Liver (tissue), 9 donors: ENCODE data around the gene NNT. TPM values are rescaled to one million over a fixed set of nuclear protein-coding genes. Genes with fewer than 3 reads are reported as not detected.
A peak's percentile ranks its signal among the peaks of the same experiment; 100 is the strongest.

ENCODE experiments used
- DNase-seq: peaks from one replicate; pipeline ENCODE4 v3.0.0-alpha.2; 2017; ENCODE audit warnings: low spot score
- H3K27ac ChIP-seq, 2 donors: one replicate each; pipeline ENCODE4 v1.7.0; 2013; ENCODE audit warnings: inconsistent platforms in 2 of 2, low read length in 2 of 2, control low read depth in 1 of 2, low read depth in 1 of 2, mild to moderate bottlenecking in 1 of 2
- H3K27me3 ChIP-seq, 4 donors: one replicate each; pipeline versions ENCODE4 v1.6.1 to v1.7.0; 2013; ENCODE audit warnings: low read length in 3 of 4, inconsistent platforms in 1 of 4, mild to moderate bottlenecking in 1 of 4, moderate library complexity in 1 of 4; ENCODE audit not compliant: control insufficient read depth in 4 of 4, insufficient read depth in 4 of 4
- H3K36me3 ChIP-seq, 4 donors: one replicate each; pipeline versions ENCODE4 v1.6.1 to v1.7.0; 2013; ENCODE audit warnings: low read length in 3 of 4, mild to moderate bottlenecking in 3 of 4, low read depth in 1 of 4, moderate library complexity in 1 of 4; ENCODE audit not compliant: control insufficient read depth in 4 of 4, insufficient read depth in 3 of 4
- H3K4me1 ChIP-seq, 4 donors: one replicate each; pipeline versions ENCODE4 v1.6.1 to v1.7.0; 2013; ENCODE audit warnings: low read length in 3 of 4, mild to moderate bottlenecking in 3 of 4, moderate library complexity in 1 of 4; ENCODE audit not compliant: control insufficient read depth in 4 of 4, insufficient read depth in 4 of 4
- H3K4me3 ChIP-seq, 3 donors: one replicate each; pipeline versions ENCODE4 v1.6.1 to v1.7.0; 2013; ENCODE audit warnings: low read length in 3 of 3, control low read depth in 1 of 3, low read depth in 1 of 3, mild to moderate bottlenecking in 1 of 3
- H3K9ac ChIP-seq, 2 donors: one replicate each; pipeline ENCODE4 v1.7.0; 2013; ENCODE audit warnings: low read length in 2 of 2, mild to moderate bottlenecking in 2 of 2, moderate library complexity in 2 of 2, control low read depth in 1 of 2, low read depth in 1 of 2
- H3K9me3 ChIP-seq, 4 donors: one replicate each; pipeline versions ENCODE4 v1.6.1 to v1.7.0; 2013; ENCODE audit warnings: low read length in 3 of 4; ENCODE audit not compliant: control insufficient read depth in 4 of 4
- EGR1 ChIP-seq, 2 donors: IDR thresholded peaks; 2 replicates each; pipeline ENCODE4 v1.6.1; 2016 to 2018; ENCODE audit warnings: antibody characterized with exemption in 2 of 2, low read depth in 2 of 2
- FOXA1 ChIP-seq: IDR thresholded peaks from 2 replicates; pipeline ENCODE4 v1.6.1; 2016; ENCODE audit warnings: antibody characterized with exemption
- GABPA ChIP-seq, 2 donors: IDR thresholded peaks in 1 of 2; conservative IDR thresholded peaks in 1 of 2; 2 replicates each; pipeline ENCODE4 v1.6.1; 2016; ENCODE audit warnings: antibody characterized with exemption in 2 of 2, mild to moderate bottlenecking in 1 of 2, moderate library complexity in 1 of 2
- HNF4G ChIP-seq: IDR thresholded peaks from 2 replicates; pipeline ENCODE4 v1.6.1; 2016; ENCODE audit warnings: antibody characterized with exemption
- JUND ChIP-seq, 2 donors: IDR thresholded peaks; 2 replicates each; pipeline ENCODE4 v1.6.1; 2016; ENCODE audit warnings: antibody characterized with exemption in 2 of 2
- NR2F2 ChIP-seq: IDR thresholded peaks from 2 replicates; pipeline ENCODE4 v1.6.1; 2016; ENCODE audit warnings: antibody characterized with exemption
- RAD21 ChIP-seq, 2 donors: IDR thresholded peaks; 2 replicates each; pipeline ENCODE4 v1.6.1; 2016; ENCODE audit warnings: antibody characterized with exemption in 2 of 2, mild to moderate bottlenecking in 2 of 2
- RXRA ChIP-seq, 2 donors: IDR thresholded peaks; 2 replicates each; pipeline ENCODE4 v1.6.1; 2017 to 2018; ENCODE audit warnings: antibody characterized with exemption in 2 of 2, mild to moderate bottlenecking in 1 of 2
- SP1 ChIP-seq: IDR thresholded peaks from 2 replicates; pipeline ENCODE4 v1.6.1; 2018; ENCODE audit warnings: antibody characterized with exemption, mild to moderate bottlenecking
- WGBS: extraction: QIAGEN DNeasy Blood & Tissue Kit; methylation state at CpG from one replicate; pipeline ENCODE4 v1.1.7; 2013; 5-methylcytosine and 5-hydroxymethylcytosine counted together
- polyA plus RNA-seq, 2 donors: library from polyadenylated mRNA; stranded (reverse) in 1 of 2; unstranded in 1 of 2; fragments of 200-250 nt in 1 of 2; fragments of >200 nt in 1 of 2; fragmentation: Nextera tagmentation in 1 of 2; extraction: Ambion mirVana in 1 of 2; gene quantifications; one replicate each; pipeline versions ENCODE4 v1.2.1 to v1.2.3, GENCODE V29; 2013 to 2015
- total RNA-seq, 2 donors: library from RNA; depleted of rRNA; stranded (reverse); fragments of >200 nt; gene quantifications; one replicate each; pipeline ENCODE4 v1.2.3, GENCODE V29; 2014
- TF ChIP-seq, protein P1 (sequence below): IDR thresholded peaks from 2 replicates; pipeline ENCODE4 v1.6.1; 2016; ENCODE audit warnings: antibody characterized with exemption
- TF ChIP-seq, protein P2 (sequence below): IDR thresholded peaks from 2 replicates; pipeline ENCODE4 v1.6.1; 2016; ENCODE audit warnings: antibody characterized with exemption, mild to moderate bottlenecking
- TF ChIP-seq, protein P3 (sequence below): IDR thresholded peaks from 2 replicates; pipeline ENCODE4 v1.6.1; 2016; ENCODE audit warnings: antibody characterized with exemption
- TF ChIP-seq, protein P4 (sequence below): fragments of 150-350 bp; IDR thresholded peaks from 2 replicates; pipeline ENCODE4 v1.5.1; 2017; ENCODE audit warnings: improper control_type of control experiment, low read depth, low read length; ENCODE audit not compliant: missing input control
- donor health status: healthy.
- donor health status: healthy.
- donor health status: healthy.
- donor health status: healthy.
- donor health status: healthy.

NNT gene
- total and polyA plus RNA-seq, 4 donors: 45.4 to 154 (median 89.2) TPM

DNA sequence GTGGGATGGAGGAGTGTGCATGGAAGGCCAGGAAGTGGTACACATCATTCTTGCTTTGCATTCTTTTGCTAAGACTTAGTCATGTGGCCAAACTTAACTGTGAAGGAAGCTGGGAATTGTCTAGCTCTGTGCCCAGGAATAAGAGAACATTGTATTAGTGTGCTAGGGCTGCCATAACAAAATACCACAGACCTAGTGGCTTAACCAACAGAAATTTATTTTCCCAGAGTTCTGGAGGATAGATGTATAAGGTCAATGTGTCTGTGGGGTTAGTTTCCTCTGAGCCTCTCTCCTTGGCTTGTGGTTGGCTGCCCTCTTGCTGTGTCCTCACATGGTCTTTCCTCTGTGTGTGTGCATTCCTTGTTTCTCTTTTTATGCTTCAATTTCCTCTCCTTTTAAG lies 32.4 kb downstream of the NNT start:
- DNase-seq: no peak
- Histone ChIP-seq H3K36me3 (peaks cover 0 to 4% (median 1%) of the 10 kb centered on the region in 4 donors), H3K4me3 (no peak overlapping the region), H3K27me3 (no peaks in the 10 kb centered on the region), H3K9ac (no peak overlapping the region), H3K9me3 (no peaks in the 10 kb centered on the region), H3K4me1 (peaks cover 9 to 48% (median 32%) of the 10 kb centered on the region in 4 donors), H3K27ac (peak overlapping the region; percentile 18 to 40)
- peak; percentile 46 for TF ChIP-seq SP1
- TF ChIP-seq RXRA (IDR thresholded peaks at IDR 0.05): peak; percentile 17 to 73
- TF ChIP-seq, protein P1, sequence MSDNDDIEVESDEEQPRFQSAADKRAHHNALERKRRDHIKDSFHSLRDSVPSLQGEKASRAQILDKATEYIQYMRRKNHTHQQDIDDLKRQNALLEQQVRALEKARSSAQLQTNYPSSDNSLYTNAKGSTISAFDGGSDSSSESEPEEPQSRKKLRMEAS: no peak

DNA sequence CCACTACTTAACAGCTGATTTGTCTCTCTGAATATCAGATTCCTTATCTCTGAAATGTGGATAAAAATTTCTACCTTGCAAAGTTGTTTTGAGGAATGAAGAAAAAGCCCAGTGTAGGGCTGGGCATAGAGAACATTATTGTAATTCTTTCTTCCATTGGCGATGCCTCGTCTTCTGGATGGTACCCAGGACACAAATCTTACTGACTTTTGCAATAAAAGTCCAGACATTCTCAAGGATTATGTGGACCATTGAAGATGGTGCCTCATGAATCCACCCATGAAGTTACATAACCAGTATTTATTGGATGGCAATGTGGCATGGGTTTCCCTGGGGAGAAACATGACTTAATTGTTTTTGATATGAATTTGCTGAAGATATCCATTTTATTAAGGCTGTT lies 33.1 kb downstream of the NNT start:
- Histone ChIP-seq H3K4me3 (no peak overlapping the region), H3K27ac (peak overlapping the region; percentile 18 to 40), H3K9ac (no peak overlapping the region), H3K9me3 (no peaks in the 10 kb centered on the region), H3K4me1 (peaks cover 9 to 41% (median 25%) of the 10 kb centered on the region in 4 donors), H3K27me3 (no peaks in the 10 kb centered on the region), H3K36me3 (peaks cover 0 to 4% (median 1%) of the 10 kb centered on the region in 4 donors)
- DNase-seq: no peak
- TF ChIP-seq, protein P2, sequence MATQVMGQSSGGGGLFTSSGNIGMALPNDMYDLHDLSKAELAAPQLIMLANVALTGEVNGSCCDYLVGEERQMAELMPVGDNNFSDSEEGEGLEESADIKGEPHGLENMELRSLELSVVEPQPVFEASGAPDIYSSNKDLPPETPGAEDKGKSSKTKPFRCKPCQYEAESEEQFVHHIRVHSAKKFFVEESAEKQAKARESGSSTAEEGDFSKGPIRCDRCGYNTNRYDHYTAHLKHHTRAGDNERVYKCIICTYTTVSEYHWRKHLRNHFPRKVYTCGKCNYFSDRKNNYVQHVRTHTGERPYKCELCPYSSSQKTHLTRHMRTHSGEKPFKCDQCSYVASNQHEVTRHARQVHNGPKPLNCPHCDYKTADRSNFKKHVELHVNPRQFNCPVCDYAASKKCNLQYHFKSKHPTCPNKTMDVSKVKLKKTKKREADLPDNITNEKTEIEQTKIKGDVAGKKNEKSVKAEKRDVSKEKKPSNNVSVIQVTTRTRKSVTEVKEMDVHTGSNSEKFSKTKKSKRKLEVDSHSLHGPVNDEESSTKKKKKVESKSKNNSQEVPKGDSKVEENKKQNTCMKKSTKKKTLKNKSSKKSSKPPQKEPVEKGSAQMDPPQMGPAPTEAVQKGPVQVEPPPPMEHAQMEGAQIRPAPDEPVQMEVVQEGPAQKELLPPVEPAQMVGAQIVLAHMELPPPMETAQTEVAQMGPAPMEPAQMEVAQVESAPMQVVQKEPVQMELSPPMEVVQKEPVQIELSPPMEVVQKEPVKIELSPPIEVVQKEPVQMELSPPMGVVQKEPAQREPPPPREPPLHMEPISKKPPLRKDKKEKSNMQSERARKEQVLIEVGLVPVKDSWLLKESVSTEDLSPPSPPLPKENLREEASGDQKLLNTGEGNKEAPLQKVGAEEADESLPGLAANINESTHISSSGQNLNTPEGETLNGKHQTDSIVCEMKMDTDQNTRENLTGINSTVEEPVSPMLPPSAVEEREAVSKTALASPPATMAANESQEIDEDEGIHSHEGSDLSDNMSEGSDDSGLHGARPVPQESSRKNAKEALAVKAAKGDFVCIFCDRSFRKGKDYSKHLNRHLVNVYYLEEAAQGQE: no peak
- TF ChIP-seq NR2F2 (no peak), FOXA1 (no peak), HNF4G (no peak), RAD21 (IDR thresholded peaks at IDR 0.05) (no peak)
- TF ChIP-seq, protein P3, sequence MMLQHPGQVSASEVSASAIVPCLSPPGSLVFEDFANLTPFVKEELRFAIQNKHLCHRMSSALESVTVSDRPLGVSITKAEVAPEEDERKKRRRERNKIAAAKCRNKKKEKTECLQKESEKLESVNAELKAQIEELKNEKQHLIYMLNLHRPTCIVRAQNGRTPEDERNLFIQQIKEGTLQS: no peak
- TF ChIP-seq, protein P4, sequence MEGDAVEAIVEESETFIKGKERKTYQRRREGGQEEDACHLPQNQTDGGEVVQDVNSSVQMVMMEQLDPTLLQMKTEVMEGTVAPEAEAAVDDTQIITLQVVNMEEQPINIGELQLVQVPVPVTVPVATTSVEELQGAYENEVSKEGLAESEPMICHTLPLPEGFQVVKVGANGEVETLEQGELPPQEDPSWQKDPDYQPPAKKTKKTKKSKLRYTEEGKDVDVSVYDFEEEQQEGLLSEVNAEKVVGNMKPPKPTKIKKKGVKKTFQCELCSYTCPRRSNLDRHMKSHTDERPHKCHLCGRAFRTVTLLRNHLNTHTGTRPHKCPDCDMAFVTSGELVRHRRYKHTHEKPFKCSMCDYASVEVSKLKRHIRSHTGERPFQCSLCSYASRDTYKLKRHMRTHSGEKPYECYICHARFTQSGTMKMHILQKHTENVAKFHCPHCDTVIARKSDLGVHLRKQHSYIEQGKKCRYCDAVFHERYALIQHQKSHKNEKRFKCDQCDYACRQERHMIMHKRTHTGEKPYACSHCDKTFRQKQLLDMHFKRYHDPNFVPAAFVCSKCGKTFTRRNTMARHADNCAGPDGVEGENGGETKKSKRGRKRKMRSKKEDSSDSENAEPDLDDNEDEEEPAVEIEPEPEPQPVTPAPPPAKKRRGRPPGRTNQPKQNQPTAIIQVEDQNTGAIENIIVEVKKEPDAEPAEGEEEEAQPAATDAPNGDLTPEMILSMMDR: no peak
- WGBS: 62% methylated on average over 2 of the region's 2 CpGs

DNA sequence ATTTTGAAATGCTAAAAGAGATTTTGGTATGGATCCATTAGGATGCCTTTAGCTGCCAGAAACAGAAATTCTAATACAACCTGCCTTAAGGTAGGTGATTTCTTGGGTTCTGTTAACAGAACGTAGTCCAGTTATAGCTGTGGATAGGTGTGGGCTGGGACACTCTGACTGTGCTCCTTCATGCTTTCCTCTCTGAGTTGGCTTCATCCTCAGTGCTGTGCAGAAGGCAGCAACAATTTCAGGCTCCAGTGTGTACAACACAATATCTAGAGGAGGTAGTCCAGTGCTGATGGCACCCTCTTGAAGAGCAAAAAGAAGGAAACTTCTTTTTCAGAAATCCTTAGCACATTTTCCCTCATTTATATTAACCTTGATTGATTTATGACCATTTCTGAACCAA lies 34.4 kb downstream of the NNT start:
- Histone ChIP-seq H3K4me1 (peaks cover 9 to 38% (median 24%) of the 10 kb centered on the region in 4 donors), H3K9me3 (no peaks in the 10 kb centered on the region), H3K27ac (no peak overlapping the region), H3K36me3 (peaks cover 0 to 2% (median under 1%) of the 10 kb centered on the region in 4 donors), H3K4me3 (no peak overlapping the region), H3K27me3 (no peaks in the 10 kb centered on the region), H3K9ac (no peak overlapping the region)
- TF ChIP-seq NR2F2 (no peak), GABPA (IDR thresholded peaks at IDR 0.05 in 1 of 2, conservative IDR thresholded peaks at IDR 0.05 in 1 of 2) (no peak), EGR1 (IDR thresholded peaks at IDR 0.05; ENCODE audit: low read depth in 2 of 2) (no peak), JUND (IDR thresholded peaks at IDR 0.05) (no peak), FOXA1 (no peak), RXRA (IDR thresholded peaks at IDR 0.05) (no peak)
- TF ChIP-seq, protein P2: no peak
- TF ChIP-seq, protein P4: no peak
- no peak for DNase-seq
- WGBS: 98% methylated on average over 1 of the region's 1 CpG
